ENCODE data around the gene TANC1. TPM values are rescaled to one million over a fixed set of nuclear protein-coding genes. Genes with fewer than 3 reads are reported as not detected.

The TANC1 gene
- total RNA-seq, 1 donor from 2014 or later: 56.9 TPM

GRCh38 chr2:158948964-158949699 is 19.3 kb upstream of the TANC1 start:
- no peak for TF ChIP-seq CTCF (conservative IDR thresholded peaks at IDR 0.05)
- Mint-ChIP-seq H3K4me1 (ENCODE audit: unreplicated experiment) (peaks cover 23% of the 10 kb centered on the region), H3K27me3 (no peaks in the 10 kb centered on the region), H3K36me3 (no peaks in the 10 kb centered on the region), H3K9me3 (peaks cover 3% of the 10 kb centered on the region), H3K27ac (no peak overlapping the region), H3K4me3 (no peak overlapping the region)
- DNase-seq (ENCODE audit: extremely low spot score, unreplicated experiment): no peak

GRCh38 chr2:158953454-158953853 is 15.0 kb upstream of the TANC1 start:
- DNase-seq (ENCODE audit: extremely low spot score, unreplicated experiment): no peak
- Mint-ChIP-seq H3K4me3 (peak overlapping the region; percentile 12), H3K9me3 (no peaks in the 10 kb centered on the region), H3K27me3 (no peaks in the 10 kb centered on the region), H3K27ac (peak overlapping the region; percentile 39), H3K4me1 (ENCODE audit: unreplicated experiment) (peaks cover 35% of the 10 kb centered on the region), H3K36me3 (no peaks in the 10 kb centered on the region)
- TF ChIP-seq CTCF (conservative IDR thresholded peaks at IDR 0.05): no peak

GRCh38 chr2:158953926-158954763 is 14.3 kb upstream of the TANC1 start:
- Mint-ChIP-seq H3K27ac (peak overlapping the region; percentile 39), H3K9me3 (no peaks in the 10 kb centered on the region), H3K4me3 (peak overlapping the region; percentile 32), H3K4me1 (ENCODE audit: unreplicated experiment) (peaks cover 30% of the 10 kb centered on the region), H3K27me3 (no peaks in the 10 kb centered on the region), H3K36me3 (no peaks in the 10 kb centered on the region)
- TF ChIP-seq CTCF (conservative IDR thresholded peaks at IDR 0.05): no peak
- peak; percentile 75 for DNase-seq (ENCODE audit: extremely low spot score, unreplicated experiment)

- H3K36me3 Mint-ChIP-seq: no peaks in the 10 kb centered on the region
- H3K4me3 Mint-ChIP-seq: no peak overlapping the region
- TF ChIP-seq CTCF (conservative IDR thresholded peaks at IDR 0.05): no peak
- no peak for DNase-seq (ENCODE audit: extremely low spot score, unreplicated experiment)
- H3K4me1 Mint-ChIP-seq (ENCODE audit: unreplicated experiment): peaks cover 24% of the 10 kb centered on the region
- H3K9me3 Mint-ChIP-seq: no peaks in the 10 kb centered on the region
- H3K27me3 Mint-ChIP-seq: no peaks in the 10 kb centered on the region
- no peak overlapping the region for H3K27ac Mint-ChIP-seq
These were observed 12.5 kb upstream of the TANC1 start for GRCh38 chr2:158955842-158956365.

GRCh38 chr2:158958365-158958764 is 10.1 kb upstream of the TANC1 start:
- no peaks in the 10 kb centered on the region for H3K27me3 Mint-ChIP-seq
- no peaks in the 10 kb centered on the region for H3K9me3 Mint-ChIP-seq
- no peaks in the 10 kb centered on the region for H3K36me3 Mint-ChIP-seq
- no peak overlapping the region for H3K27ac Mint-ChIP-seq
- peaks cover 30% of the 10 kb centered on the region for H3K4me1 Mint-ChIP-seq (ENCODE audit: unreplicated experiment)
- no peak for DNase-seq (ENCODE audit: extremely low spot score, unreplicated experiment)
- H3K4me3 Mint-ChIP-seq: no peak overlapping the region
- TF ChIP-seq CTCF (conservative IDR thresholded peaks at IDR 0.05): no peak
